Measurements from ENCODE around the gene THADA.
"Not testable (repeated sequence)": the region's sequence is repeated elsewhere in the genome, so short reads cannot be mapped to it uniquely, and the experiment has no call there.

Gene THADA

DNA sequence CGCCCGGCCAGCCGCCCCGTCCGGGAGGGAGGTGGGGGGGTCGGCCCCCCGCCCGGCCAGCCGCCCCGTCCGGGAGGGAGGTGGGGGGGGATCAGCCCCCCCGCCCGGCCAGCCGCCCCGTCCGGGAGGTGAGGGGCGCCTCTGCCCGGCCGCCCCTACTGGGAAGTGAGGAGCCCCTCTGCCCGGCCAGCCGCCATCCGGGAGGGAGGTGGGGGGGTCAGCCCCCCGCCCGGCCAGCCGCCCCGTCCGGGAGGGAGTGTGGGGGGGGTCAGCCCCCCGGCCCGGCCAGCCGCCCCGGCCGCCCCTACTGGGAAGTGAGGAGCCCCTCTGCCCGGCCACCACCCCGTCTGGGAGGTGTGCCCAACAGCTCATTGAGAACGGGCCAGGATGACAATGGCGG, 298.1 kb downstream of the THADA start:
- DNase-seq = not testable (repeated sequence)

DNA sequence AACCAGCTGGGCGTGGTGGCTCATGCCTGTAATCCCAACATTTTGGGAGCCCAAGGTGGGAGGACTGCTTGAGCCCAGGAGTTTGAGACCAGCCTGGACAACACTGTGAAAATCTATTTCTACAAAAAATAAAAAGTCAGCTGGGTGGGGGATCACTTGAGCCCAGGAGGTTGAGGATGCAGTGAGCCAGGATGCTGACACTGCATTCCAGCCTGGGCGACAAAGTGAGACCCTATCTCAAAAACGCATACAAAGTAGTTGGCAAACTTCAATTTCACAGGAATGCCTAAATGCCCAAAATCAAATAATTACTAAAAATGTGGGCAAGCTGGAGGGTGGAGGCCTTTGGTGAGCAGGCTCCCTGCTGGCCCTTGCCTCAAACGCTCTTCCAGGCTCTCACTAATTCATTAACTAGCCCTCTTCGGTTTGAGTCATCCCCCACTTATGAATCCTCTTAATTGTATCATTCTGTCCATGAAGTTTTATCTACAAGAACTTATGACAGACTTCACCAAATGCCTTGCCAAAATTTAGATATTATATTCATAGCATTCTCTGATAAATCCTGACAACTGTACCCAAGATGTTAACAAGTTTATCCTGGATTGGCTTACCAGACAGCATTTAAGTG, 300.8 kb downstream of the THADA start:
- no peak for DNase-seq

DNA sequence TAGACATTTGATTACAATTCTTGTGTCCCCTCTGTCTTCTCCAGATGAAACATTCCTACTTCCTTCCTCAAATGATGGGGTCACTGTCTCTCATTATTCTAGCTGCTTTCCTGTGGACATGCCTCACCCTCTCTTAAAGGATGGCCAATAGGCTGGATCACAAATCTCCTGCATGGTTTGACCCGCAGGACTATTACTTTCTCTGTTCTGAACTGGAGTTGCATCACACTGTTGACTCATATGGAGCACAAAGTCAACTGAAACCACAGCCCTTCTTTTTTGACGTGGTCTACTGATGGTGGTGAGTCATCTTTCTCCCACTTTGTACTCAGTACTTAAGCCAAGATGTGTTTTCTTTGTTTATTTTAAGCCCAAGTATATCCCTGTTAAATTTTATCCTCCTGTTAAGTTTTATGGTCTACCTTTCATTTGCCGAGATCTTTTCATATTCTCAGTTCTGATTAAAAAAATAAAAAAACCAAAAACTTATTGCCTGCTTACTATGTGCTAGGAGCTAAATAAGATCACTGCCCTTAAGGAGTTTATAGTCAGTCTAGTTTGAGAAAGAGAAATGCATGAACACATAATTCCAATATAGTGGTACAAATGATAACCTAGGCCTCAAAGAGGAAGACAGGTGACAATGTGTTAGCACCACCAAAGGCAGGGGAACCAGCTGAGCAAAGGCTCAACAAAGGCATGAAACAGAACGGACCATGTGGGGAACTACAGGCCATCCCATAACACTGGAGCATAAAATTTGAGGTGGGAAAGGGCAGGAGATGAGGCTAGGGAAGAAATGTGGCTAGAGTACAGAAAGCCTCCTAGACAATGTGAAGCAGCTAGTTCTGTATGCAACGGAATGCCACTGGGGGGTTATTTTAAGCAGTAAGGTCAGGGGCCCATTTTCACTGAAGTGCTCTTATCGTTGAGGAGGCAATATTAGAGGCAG, 301.8 kb downstream of the THADA start:
- DNase-seq = peak in 2 of 5 experiments; percentile 2 to 91

DNA sequence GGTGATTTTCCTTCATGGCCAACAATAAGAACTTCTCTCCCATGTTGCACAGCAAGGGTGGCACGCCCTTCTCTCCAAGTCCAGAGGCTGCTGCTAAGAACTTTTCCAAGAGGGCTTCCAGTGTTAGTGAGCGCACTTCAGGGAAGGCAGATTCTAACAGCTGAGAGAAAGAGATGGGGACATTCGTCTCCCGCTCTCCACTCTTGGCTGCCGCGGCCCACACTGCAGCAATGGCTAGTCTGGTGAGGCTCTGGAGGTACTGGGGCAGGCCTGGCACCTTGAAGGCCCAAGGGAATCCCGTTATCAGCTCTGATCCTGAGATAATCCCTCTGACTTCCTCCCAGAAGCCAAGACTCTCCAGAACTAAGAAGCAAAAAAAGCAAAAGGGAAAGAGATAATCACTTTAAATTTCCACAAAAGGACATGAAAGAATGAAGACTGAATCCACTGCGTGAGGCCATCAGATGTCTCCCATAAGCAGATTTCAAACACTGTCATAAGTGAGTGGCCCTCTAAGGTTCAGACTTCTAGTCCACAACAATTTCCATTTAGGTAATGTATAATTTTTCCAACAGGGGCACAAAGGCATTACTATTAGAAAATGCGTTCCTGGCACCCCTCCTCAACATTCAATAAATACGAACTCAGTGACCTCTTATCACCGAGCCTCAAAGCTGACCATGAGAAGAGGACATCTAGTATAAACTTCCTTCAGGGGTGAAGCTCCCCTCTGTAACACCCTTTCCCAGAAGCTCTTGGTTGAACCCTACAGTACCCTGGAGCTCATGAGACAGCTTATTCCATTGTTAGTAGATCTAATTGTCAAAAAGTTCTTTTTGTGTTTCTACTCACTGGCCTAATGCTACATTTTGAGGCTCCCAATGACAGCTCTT, 302.7 kb downstream of the THADA start:
- no peak for DNase-seq

DNA sequence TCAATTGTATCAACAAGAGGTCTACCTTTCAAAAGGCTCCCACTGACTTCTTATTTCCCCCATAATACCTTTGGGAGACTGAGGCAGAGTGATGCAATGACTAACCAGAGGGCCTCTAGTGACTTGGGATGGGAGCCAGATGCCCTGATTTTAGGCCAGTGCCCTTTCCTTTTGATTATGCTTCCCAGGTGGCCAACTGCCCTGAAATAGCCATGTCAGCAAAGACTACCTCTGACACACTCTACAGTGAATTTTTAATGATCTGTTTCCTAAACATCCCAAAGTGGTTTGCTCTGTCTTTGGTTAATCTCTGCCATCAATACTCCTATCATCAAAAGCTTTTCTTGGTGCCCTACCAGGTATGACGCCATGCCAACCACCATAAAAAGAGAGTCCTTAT, 303.5 kb downstream of the THADA start:
- no peak for DNase-seq

DNA sequence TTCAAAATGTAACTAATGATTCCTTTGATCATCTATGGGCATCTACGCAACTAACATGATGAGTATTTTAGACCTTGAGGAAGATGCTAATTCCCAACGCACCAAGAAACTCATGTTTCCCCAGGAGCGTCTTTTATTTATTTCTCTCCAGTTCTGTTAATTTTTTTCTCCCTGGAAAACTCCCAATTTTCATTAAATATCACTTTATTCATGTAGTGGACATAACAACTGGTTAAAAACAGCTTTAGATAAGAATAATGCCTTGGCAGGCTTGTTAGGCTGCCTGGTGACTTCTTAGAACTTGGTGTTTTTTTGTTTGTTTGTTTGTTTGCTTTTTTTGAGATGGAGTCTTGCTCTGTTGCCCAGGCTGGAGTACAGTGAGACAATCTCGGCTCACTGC, 306.5 kb downstream of the THADA start:
- DNase-seq = no peak

DNA sequence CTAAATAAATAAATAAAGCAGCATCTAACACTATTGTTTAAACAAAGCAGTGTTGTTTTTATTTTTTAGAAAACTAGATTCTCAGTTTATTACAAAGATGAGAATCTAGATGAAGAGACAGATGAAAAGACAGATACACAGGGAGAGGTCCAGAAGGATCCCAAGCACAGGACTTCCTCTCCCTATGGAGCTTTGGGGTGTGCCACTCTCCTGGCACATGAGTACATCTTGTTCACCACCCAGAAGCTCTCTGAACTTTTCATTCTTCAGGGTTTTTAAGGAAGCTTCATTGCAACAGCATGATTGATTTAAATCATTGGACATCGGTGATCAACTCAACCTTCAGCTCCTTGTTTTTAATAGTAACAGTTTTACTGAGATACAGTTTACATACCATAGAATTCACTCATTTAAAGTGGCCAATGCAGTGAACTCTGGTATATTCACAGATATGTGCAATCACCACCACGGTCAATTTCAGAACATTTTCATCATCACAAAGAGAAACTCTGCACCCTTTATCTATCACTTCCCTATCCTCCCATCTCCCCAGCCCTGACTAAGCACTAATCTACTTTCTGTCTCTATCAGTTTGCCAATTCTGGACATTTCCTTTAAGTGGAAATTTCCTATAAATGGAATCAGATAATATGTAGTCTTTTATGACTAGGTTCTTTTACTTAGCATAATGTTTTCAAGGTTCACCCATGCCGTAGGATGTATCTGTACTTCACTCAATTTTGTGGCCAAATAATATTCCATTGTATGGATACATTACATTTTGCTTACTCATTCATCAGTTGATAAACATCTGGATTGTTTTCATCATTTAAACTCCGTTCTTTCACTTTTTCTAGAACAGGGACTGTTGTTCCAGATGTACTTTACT, 307.2 kb downstream of the THADA start:
- no peak for DNase-seq

DNA sequence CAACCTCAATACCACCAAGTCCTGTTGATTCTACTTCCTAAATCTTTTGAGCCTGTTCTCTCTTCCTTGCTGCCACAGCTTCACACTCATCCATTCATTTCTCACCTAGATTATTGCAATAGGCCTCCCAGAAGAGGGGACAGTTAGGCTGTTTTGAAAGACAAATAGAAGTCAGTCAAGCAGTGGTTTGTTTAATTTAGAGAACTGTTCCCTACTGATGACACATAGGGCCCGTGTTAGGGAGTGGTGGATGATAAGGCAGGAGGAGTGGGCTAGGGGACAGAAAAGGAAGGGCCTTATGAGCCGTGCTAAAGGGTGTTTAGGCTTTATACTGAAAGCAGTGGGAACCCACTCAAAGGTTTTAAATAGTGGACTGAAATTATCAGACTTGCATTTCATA, 309.9 kb downstream of the THADA start:
- no peak for DNase-seq

DNA sequence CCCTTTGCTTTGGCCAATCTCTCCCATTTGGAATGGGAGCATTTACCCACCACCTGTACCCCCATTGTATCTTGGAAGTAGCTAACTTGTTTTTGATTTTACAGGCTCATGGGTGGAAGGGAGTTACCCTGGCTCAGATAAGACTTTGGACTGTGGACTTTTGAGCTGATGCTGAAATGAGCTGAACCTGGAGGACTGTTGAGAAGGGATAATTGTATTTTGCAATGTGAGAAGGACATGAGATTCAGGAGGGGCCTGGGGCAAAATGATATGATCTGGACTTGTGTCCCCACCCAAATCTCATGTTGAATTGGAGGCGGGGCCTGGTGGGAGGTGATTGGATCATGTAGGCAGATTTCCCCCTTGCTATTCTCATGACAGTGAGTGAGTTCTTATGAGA, 310.9 kb downstream of the THADA start:
- no peak for DNase-seq

DNA sequence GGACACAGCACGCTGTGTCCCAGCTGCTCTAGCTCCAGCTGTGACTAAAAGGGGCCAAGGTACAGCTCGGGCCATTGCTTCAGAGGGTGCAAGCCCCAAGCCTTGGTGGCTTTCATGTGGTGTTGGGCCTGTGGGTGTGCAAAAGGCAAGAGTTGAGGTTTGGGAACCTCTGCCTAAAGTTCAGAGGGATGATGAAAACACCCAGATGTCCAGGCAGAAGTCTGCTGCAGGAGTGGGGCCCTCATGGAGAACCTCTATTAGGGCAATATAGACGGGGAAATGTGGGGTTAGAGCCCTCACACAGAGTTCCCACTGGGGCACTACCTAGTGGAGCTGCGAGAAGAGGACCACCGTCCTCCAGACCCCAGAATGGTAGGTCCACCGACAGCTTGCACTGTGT, 311.5 kb downstream of the THADA start:
- peak in 1 of 5 experiments; percentile 29 for DNase-seq

DNA sequence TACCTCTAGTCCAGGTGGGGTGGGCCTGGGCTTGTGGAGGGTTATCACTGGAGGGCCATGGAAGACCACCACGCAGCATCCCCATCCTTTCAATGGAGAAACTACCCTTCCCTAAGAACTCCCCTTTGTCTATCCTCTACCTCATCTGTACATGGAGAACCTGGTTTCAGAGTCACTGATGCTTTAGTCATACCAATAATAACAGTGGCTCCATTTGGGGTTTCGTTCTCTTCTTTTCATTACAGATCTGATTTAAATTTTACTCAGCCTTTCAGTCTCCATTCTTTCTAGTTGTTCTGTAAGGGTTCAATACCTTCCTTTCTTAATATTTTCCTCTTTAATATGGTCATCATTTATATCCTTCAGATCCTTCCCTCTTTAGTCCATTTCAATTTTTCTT, 314.8 kb downstream of the THADA start:
- DNase-seq = peak in 1 of 5 experiments; percentile 37

DNA sequence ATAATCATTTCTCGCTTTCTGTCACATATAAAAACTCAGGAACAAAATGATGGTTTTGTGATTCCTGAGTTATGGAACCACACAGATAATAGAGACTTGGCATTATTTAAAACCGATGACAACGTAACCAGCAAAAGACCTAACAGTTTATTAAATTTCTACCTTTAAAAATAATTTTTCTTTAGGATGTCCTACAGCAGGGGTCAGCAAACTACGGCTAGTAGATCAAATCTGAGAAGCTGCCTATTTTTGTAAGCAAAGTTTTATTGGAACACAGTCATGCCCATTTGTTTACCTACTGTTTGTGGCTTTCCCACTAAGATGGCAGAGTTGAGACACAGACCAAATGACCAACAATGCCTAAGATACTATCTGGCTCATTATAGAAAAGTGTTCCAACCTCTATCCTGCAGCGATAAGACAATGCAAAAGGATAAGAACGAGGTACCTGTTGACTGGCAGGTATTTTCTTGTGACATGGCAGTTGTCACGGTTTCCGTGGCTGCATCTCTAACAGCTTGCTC, 316.5 kb downstream of the THADA start:
- no peak for DNase-seq

DNA sequence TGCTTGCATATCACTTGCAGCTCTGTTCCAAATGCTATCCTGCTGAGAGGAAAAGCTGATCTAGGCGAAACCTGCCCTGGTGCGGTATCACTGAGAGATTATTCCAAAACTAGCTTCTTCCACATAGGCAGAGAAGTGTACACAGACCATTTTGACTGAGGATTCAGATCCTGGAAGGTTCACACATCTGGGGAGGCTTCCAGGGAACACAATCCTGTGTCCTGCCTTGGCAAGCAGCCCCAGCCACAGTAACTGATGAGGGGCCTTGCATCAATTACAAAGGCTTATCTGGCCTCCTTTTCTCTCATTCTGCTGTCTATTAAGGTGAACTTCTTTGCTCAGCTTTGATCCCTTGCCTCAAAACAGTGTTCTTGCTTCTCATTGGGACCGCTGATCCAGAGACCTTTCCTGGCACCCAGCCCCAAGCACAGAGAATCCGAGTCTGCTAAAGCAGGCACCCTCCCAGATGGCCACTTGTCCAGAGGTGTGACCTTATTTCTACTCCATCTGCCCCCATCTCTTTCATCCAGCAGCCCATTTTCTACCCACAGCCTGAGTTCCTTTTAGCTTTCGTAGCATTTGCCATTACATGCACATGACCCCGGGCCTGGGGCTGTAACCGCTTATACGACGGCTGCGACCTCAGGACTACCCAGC, 317.1 kb downstream of the THADA start:
- DNase-seq = no peak

DNA sequence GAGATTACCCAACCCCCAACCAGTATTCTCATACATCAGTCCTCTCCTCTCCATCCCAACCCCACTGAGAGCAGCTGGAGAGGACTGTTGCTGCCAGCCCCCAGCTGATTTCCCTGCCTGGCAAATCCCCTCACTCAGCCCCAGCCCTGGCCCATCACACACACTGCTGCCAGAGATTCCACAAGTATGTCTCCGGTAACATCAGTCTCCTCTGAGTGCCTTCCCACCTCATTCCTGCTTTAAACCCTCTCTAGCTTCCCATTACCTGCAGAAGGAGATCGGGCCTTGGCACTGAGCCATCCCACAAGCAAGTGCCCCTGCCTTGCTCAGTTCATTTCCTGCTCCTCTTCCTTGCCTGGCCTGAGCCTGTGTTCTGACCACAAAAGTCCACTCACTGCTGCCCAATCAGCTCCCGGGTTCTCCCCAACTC, 318.9 kb downstream of the THADA start:
- no peak for DNase-seq

DNA sequence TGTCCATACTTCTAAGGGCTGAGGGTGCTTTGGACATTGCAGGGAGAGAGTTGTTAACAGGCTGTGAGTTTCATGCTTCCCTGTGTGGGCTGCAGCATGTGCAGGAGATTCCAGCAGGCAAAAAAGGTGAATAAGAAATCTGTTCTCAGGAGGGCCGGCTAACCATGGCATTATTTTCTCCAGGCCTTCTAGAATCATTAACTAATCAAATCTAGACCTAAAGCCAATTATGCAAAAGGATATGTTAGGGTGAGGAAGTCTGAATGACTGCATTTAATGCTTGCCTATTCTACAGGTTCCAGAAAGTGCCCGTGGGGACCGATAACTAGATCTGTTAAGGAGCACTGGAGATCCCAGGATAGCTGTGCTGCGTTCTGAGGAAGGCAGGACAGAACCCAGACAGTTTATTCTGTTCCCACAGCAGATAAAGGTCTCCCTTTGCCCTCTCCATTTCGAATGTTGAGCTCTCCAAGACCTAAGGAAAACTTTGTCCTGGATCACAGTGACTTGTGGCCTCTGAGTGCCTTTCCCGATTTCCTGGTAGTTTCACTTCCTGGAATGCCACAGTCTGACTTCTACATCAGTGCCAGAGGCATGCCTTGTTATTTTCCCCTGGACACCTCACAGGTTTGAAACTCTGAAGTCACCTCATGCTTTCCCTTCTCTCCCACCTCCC, 319.4 kb downstream of the THADA start:
- no peak for DNase-seq

DNA sequence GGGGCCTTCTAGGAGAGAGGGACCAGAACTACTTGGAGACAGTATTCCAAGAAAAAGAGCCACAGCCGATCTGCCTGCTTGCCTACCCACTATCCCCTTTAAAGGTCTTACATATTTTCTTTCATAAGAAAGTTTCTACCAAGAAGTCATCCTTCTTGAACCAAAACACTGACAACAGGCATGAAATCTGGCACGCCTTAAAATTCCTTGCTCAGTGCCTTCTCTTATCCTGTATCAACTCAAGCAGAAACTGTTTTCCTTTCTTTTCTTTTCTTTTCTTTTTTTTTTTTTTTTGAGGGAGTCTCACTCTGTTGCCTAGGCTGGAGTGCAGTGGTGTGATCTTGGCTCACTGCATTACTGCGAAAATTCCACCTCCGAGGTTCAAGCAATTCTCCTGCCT, 321.1 kb downstream of the THADA start:
- no peak for DNase-seq

DNA sequence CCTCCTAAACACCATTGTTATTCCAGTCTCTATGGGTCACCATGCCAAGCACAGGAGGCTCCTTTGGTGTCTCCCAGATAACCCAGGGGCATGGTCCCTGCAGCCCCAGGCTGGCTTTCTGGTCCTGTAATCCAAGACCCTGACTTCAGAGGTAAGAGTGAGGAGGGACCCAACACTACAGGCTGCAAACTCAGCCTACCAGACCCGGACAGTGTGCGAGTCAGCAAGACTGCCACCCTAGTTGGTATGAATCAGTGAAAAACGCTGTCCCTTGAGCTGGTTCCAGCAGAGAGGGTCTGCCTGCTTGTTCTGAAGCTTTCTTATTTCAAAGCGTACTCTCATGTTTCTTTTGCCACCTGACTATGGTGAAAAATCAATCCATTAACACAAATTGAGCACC, 321.8 kb downstream of the THADA start:
- no peak for DNase-seq

DNA sequence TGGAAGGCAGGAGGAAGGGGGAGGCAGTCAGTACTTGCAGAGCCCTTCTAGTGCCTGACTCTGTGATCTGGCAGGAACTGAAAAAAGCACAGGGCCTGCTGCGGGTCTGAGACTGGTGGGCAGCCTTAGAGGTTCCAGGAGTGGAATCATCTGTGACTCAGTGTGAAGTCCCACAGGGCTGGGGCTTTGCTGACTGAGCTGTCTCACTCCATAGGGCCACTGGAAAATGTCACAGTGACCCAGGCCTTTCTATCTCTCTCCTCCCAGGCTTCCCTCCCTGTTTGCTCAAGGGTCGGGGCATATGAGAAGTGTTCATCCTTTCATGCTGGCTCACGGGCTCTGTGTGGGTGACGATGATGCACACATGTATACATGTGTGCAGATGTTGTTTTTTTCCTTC, 322.3 kb downstream of the THADA start:
- no peak for DNase-seq

DNA sequence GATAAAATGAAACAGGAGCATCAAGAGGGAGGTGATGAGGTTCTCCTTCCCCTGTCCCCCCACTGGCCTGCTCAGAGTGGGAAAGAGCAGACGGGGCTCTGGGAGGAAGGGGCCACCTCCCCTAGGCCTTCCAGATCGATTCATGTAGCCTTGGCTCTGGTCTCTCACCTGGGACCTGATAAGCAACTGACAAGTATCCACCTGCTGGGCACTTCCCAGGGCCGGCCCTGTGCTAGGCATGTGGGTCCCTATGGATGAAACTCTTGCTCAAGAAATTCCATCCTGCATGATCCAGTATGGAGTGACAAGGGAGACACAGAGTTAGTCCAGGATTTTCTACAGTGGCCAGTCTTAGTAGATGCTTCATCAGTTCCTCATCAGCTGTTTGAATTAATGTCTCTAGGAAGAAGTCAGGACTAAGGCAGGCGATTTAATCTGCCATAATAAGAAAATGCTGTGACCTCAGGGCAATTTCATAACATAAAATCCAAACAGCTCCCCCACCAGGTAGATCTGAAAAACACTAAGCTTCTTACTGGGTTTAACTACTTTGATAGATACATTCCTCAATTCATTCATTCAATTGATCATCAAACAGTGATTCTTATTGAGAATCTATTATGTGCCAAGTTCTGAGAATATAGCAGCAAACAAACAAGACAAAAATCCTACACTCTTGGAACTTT, 324.8 kb downstream of the THADA start:
- DNase-seq = peak in 1 of 5 experiments; percentile 11

DNA sequence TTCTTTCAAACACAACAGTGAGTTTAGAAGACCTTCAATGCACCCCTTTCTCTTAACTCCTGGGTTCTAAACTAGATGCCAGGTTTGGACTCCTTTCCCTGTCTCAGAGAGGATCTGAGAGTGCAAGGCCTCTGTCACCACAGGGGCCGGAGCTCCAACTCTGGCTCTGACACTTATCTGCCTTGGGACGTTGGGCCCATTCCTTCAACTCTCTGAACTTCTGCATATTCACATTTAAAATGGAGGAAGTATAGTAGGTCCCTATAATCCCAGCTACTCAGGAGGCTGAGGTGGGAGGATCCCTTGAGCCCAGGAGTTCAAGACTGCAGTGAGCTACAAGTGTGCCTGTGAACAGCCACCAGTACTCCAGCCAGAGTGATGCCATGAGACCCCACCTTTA, 325.4 kb downstream of the THADA start:
- no peak for DNase-seq

All from T-helper 2 cell (primary cell).